Body of pancreas (tissue), 4 donors: ENCODE results near the gene IRS1.

Source experiments
- CTCF ChIP-seq, 7 experiments: fragments of 450-650 bp in 4 of 7; fragments of 200-600 bp in 3 of 7; sonication (generic) in 3 of 7; IDR thresholded peaks; one replicate each; pipeline ENCODE4 v1.5.1; 2016 to 2019; ENCODE audit warnings: antibody characterized with exemption in 7 of 7
- POLR2A ChIP-seq, 3 donors: fragments of 450-650 bp; IDR thresholded peaks; one replicate each; pipeline ENCODE4 v1.6.1; 2016; ENCODE audit warnings: antibody characterized with exemption in 3 of 3, mild to moderate bottlenecking in 2 of 3

GRCh38 chr2:226698671-226699070 is 100.9 kb downstream of the IRS1 start:
- TF ChIP-seq CTCF (IDR thresholded peaks at IDR 0.05) = no peak
- no peak for TF ChIP-seq POLR2A (IDR thresholded peaks at IDR 0.05)
